HFF-Myc (cell line): ENCODE data around the gene VPS13D.

Experiments
- DNase-seq: peaks from one replicate; pipeline ENCODE4 v3.0.0-alpha.2; 2011; ENCODE audit warnings: low read depth; ENCODE audit errors: extremely low read depth
- H3K4me3 ChIP-seq: replicated peaks from 2 replicates; pipeline ENCODE4 v1.5.1; 2011; ENCODE audit warnings: low read depth, mild to moderate bottlenecking, control low read depth, low read length
- CTCF ChIP-seq: IDR thresholded peaks from 2 replicates; pipeline ENCODE4 v1.5.1; 2012; ENCODE audit warnings: mild to moderate bottlenecking, low read depth, low read length, control low read depth; ENCODE audit errors: missing control alignments

VPS13D gene

GRCh38 chr1:12272770-12273169 is 42.9 kb downstream of the VPS13D start:
- no peak overlapping the region for H3K4me3 ChIP-seq
- no peak for DNase-seq
- TF ChIP-seq CTCF, result no peak

GRCh38 chr1:12275370-12275769 is 45.5 kb downstream of the VPS13D start:
- DNase-seq, result no peak
- peak; percentile 84 for TF ChIP-seq CTCF
- no peak overlapping the region for H3K4me3 ChIP-seq

GRCh38 chr1:12276225-12276624 is 46.4 kb downstream of the VPS13D start:
- no peak for DNase-seq
- TF ChIP-seq CTCF, result peak; percentile 34
- H3K4me3 ChIP-seq, result no peak overlapping the region

GRCh38 chr1:12279003-12279402 is 49.2 kb downstream of the VPS13D start:
- no peak for DNase-seq
- TF ChIP-seq CTCF, result no peak
- H3K4me3 ChIP-seq, result no peak overlapping the region

- H3K4me3 ChIP-seq, result no peak overlapping the region
- TF ChIP-seq CTCF, result no peak
- DNase-seq, result no peak
These were observed 50.1 kb downstream of the VPS13D start for GRCh38 chr1:12279728-12280464.

GRCh38 chr1:12282142-12282541 is 52.3 kb downstream of the VPS13D start:
- no peak overlapping the region for H3K4me3 ChIP-seq
- no peak for DNase-seq
- no peak for TF ChIP-seq CTCF

GRCh38 chr1:12284486-12284885 is 54.7 kb downstream of the VPS13D start:
- H3K4me3 ChIP-seq, result no peak overlapping the region
- DNase-seq, result no peak
- no peak for TF ChIP-seq CTCF
